Fibroblast of lung (primary cell): Measurements from ENCODE around the gene CLGN. TPM values are rescaled to one million over a fixed set of nuclear protein-coding genes. Genes with fewer than 3 reads are reported as not detected.

Source experiments
- DNase-seq, 2 donors: peaks; one replicate each; pipeline versions ENCODE4 v3.0.0 to v3.0.0-alpha.2; 2010; ENCODE audit warnings: low read depth in 2 of 2
- H2AFZ ChIP-seq: 2 replicates; pipeline ENCODE4 v1.5.1; 2012; ENCODE audit warnings: low read length, control low read depth, inconsistent platforms
- H3K27ac ChIP-seq: 2 replicates; pipeline ENCODE4 v1.5.1; 2011; ENCODE audit warnings: low read length, control low read depth; ENCODE audit not compliant: insufficient read depth
- H3K27me3 ChIP-seq: 2 replicates; pipeline ENCODE4 v1.5.1; 2011; ENCODE audit warnings: mild to moderate bottlenecking, low read length; ENCODE audit not compliant: control insufficient read depth, insufficient read depth
- H3K36me3 ChIP-seq: 2 replicates; pipeline ENCODE4 v1.5.1; 2011; ENCODE audit warnings: low read length; ENCODE audit not compliant: control insufficient read depth, insufficient read depth
- H3K4me1 ChIP-seq: 2 replicates; pipeline ENCODE4 v1.5.1; 2011; ENCODE audit warnings: low read length; ENCODE audit not compliant: control insufficient read depth, insufficient read depth; ENCODE audit errors: extremely low read depth
- H3K4me2 ChIP-seq: 2 replicates; pipeline ENCODE4 v1.5.1; 2011; ENCODE audit warnings: low read length, control low read depth; ENCODE audit not compliant: insufficient read depth; ENCODE audit errors: extremely low read depth
- H3K4me3 ChIP-seq, 4 experiments: fragments of 200-600 bp in 1 of 4; sonication (generic) in 1 of 4; replicated peaks in 1 of 4; 2 replicates each; pipeline ENCODE4 v1.5.1; 2011 to 2016; ENCODE audit warnings: low read length in 4 of 4, low read depth in 3 of 4, mild to moderate bottlenecking in 3 of 4, control low read depth in 2 of 4, inconsistent platforms in 1 of 4, mixed read lengths in 1 of 4; ENCODE audit not compliant: insufficient read depth in 1 of 4; ENCODE audit errors: control extremely low read depth in 1 of 4
- H3K79me2 ChIP-seq: 2 replicates; pipeline ENCODE4 v1.5.1; 2012; ENCODE audit warnings: mild to moderate bottlenecking, low read length, inconsistent platforms; ENCODE audit not compliant: control insufficient read depth, insufficient read depth
- H3K9ac ChIP-seq: 2 replicates; pipeline ENCODE4 v1.5.1; 2011; ENCODE audit warnings: mild to moderate bottlenecking, low read length, control low read depth; ENCODE audit not compliant: insufficient read depth
- H3K9me3 ChIP-seq: 2 replicates; pipeline ENCODE4 v1.5.1; 2012; ENCODE audit warnings: low read depth, low read length; ENCODE audit not compliant: control insufficient read depth, insufficient read depth
- H4K20me1 ChIP-seq: 2 replicates; pipeline ENCODE4 v1.5.1; 2011; ENCODE audit warnings: low read length; ENCODE audit not compliant: control insufficient read depth, insufficient read depth; ENCODE audit errors: extremely low read depth
- EZH2 ChIP-seq: IDR thresholded peaks from 2 replicates; pipeline ENCODE4 v1.5.1; 2012; ENCODE audit warnings: low read length, control low read depth, mild to moderate bottlenecking; ENCODE audit errors: missing control alignments
- polyA plus RNA-seq, 2 donors: library from polyadenylated mRNA; depleted of rRNA in 1 of 2; stranded (reverse) in 1 of 2; unstranded in 1 of 2; fragments of >200 nt; gene quantifications; 2 replicates each; pipeline ENCODE4 v1.2.1, GENCODE V29; 2011 to 2012; ENCODE audit warnings: missing spikeins in 1 of 2
- total RNA-seq: library from RNA; depleted of rRNA; stranded (reverse); fragments of >200 nt; gene quantifications from 2 replicates; pipeline ENCODE4 v1.2.1, GENCODE V29; 2014
- TF ChIP-seq, protein P1 (sequence below), 2 donors: IDR thresholded peaks in 1 of 2; conservative IDR thresholded peaks in 1 of 2; 1 replicate in 1 of 2; 2 replicates in 1 of 2; pipeline ENCODE4 v1.5.1; 2011 to 2012; ENCODE audit warnings: low read length in 2 of 2, control low read depth in 1 of 2, inconsistent platforms in 1 of 2, low read depth in 1 of 2, mild to moderate bottlenecking in 1 of 2

CLGN gene
- total and polyA plus RNA-seq, 2 donors (not counting 1 experiment from before 2014, with no cell fraction given), result 3.4 to 18.0 TPM

DNA sequence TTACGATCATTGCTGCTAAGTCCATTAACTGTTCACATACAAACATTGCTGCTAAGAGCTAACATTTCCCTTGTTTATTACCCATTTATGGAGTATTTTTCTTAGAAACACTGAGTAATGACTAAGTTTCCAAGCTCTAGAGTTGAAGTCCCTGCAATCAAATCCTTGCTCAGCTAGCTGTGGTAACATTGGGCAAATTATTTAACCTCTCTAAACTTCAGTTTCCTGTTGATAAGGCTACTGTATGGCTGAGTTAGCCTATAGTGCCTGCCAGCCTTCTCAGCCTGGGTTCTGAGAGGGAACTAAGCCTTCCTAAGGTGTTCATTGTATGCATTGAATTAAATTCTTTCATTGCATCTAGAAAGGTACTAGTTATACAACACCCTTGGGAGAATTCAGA lies 69.2 kb downstream of the CLGN start:
- TF ChIP-seq EZH2, result no peak
- TF ChIP-seq, protein P1, sequence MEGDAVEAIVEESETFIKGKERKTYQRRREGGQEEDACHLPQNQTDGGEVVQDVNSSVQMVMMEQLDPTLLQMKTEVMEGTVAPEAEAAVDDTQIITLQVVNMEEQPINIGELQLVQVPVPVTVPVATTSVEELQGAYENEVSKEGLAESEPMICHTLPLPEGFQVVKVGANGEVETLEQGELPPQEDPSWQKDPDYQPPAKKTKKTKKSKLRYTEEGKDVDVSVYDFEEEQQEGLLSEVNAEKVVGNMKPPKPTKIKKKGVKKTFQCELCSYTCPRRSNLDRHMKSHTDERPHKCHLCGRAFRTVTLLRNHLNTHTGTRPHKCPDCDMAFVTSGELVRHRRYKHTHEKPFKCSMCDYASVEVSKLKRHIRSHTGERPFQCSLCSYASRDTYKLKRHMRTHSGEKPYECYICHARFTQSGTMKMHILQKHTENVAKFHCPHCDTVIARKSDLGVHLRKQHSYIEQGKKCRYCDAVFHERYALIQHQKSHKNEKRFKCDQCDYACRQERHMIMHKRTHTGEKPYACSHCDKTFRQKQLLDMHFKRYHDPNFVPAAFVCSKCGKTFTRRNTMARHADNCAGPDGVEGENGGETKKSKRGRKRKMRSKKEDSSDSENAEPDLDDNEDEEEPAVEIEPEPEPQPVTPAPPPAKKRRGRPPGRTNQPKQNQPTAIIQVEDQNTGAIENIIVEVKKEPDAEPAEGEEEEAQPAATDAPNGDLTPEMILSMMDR (conservative IDR thresholded peaks at IDR 0.05 in 1 of 2, IDR thresholded peaks at IDR 0.05 in 1 of 2; ENCODE audit: low read depth in 1 of 2, low read length in 2 of 2), result no peak
- Histone ChIP-seq H3K79me2 (no peaks in the 10 kb centered on the region), H3K36me3 (no peaks in the 10 kb centered on the region), H3K4me3 (no peak overlapping the region), H4K20me1 (no peaks in the 10 kb centered on the region), H3K27ac (no peak overlapping the region), H3K27me3 (no peaks in the 10 kb centered on the region), H3K9ac (no peak overlapping the region), H2AFZ (no peak overlapping the region), H3K4me1 (no peaks in the 10 kb centered on the region), H3K4me2 (no peak overlapping the region), H3K9me3 (no peaks in the 10 kb centered on the region)
- no peak for DNase-seq

DNA sequence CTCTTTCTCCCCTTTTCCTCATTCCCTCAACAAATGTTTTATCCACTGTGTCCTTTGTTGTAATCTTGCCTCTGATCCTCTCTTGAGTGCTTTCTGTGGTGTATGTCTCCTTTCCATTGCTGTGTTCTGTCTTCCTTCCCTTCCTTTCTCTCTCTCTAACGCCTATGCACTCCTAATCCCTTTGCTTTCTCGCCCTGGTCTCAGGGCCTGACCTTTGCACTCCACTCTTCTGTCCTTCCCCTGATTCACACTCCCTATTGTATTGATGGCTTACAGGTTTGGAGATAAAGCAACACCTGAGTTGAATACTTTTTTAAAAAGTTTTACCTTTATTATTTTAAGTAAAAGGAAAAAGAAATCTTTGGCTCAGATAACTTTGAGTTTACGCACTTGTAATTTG lies 69.6 kb downstream of the CLGN start:
- TF ChIP-seq, protein P1 (conservative IDR thresholded peaks at IDR 0.05 in 1 of 2, IDR thresholded peaks at IDR 0.05 in 1 of 2; ENCODE audit: low read depth in 1 of 2, low read length in 2 of 2), result no peak
- no peak for TF ChIP-seq EZH2
- H2AFZ ChIP-seq, result no peak overlapping the region
- H3K36me3 ChIP-seq, result no peaks in the 10 kb centered on the region
- H3K9ac ChIP-seq, result no peak overlapping the region
- H3K79me2 ChIP-seq, result no peaks in the 10 kb centered on the region
- no peak overlapping the region for H3K4me3 ChIP-seq
- no peaks in the 10 kb centered on the region for H3K27me3 ChIP-seq
- H3K27ac ChIP-seq, result no peak overlapping the region
- H3K4me1 ChIP-seq, result no peaks in the 10 kb centered on the region
- H3K9me3 ChIP-seq, result no peaks in the 10 kb centered on the region
- H4K20me1 ChIP-seq, result no peaks in the 10 kb centered on the region
- no peak for DNase-seq
- H3K4me2 ChIP-seq, result no peak overlapping the region

DNA sequence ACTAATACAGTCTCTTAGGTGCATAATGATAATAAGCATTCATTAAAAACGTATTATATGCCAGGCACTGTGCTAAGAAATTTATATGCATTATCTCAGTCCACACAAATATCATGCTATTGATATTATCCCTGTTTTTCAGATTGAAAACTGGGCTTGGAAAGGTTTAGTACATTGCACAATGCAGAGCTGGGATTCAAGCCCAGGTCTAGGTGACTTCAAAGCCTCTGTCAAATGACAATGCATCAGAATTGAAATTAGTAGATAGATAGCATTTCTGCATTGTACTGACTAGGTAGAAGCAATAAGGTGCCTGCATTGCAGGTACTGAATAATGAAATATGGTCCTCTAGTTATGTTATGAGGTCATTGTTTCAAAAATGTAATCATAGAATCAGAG lies 72.2 kb downstream of the CLGN start:
- Histone ChIP-seq H3K36me3 (no peaks in the 10 kb centered on the region), H4K20me1 (no peaks in the 10 kb centered on the region), H3K27ac (no peak overlapping the region), H3K79me2 (no peaks in the 10 kb centered on the region), H3K9ac (no peak overlapping the region), H3K27me3 (no peaks in the 10 kb centered on the region), H3K4me1 (no peaks in the 10 kb centered on the region), H2AFZ (no peak overlapping the region), H3K4me2 (no peak overlapping the region), H3K4me3 (no peak overlapping the region), H3K9me3 (no peaks in the 10 kb centered on the region)
- no peak for DNase-seq
- TF ChIP-seq, protein P1 (conservative IDR thresholded peaks at IDR 0.05 in 1 of 2, IDR thresholded peaks at IDR 0.05 in 1 of 2; ENCODE audit: low read depth in 1 of 2, low read length in 2 of 2), result no peak
